Fibroblast of peridontal ligament (primary cell): ENCODE results near the gene SYNGR3.

Experiments used
- DNase-seq: peaks from one replicate; pipeline ENCODE4 v3.0.0-alpha.2; 2010; ENCODE audit errors: extremely low read depth

Gene SYNGR3

GRCh38 chr16:2042171-2042985 lies 52.6 kb downstream of the SYNGR3 start:
- DNase-seq, result no peak

GRCh38 chr16:2042986-2043666 lies 53.4 kb downstream of the SYNGR3 start:
- DNase-seq, result no peak
